ENCODE results near the gene PARD3B.

DNA sequence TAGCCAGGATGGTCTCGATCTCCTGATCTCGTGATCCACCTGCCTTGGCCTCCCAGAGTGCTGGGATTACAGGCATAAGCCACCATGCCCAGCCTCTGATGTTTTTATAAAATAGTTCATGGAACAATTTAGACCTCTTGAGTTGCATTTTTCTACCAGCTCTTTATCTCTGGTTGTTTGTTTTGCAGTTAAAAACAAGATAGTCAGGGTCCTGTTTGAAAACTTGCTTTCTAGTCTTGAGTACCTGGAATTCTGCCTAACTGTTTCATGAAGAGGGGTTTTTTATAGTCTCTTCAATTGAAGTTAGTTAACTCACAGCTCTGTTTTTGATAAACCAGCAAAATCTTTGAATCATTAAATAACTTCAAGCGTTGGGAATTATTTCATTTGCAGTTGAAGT, 244.8 kb downstream of the PARD3B start:
- TF ChIP-seq POLR2A (IDR thresholded peaks at IDR 0.05; ENCODE audit: low read depth, low read length) (no peak), POLR2AphosphoS5 (IDR thresholded peaks at IDR 0.05; ENCODE audit: low read depth, low read length) (no peak), TAF1 (IDR thresholded peaks at IDR 0.05; ENCODE audit: low read depth, low read length) (no peak), PAX5 (IDR thresholded peaks at IDR 0.05; ENCODE audit: insufficient read depth, low read length, severe bottlenecking) (no peak), SPI1 (IDR thresholded peaks at IDR 0.05; ENCODE audit: low read depth, low read length) (no peak), POU2F2 (IDR thresholded peaks at IDR 0.05; ENCODE audit: low read depth, low read length) (no peak)

All from GM12891 (cell line).